DMS153 (cell line): Measurements from ENCODE around the gene MTUS2.
A peak's percentile ranks its signal among the peaks of the same experiment; 100 is the strongest.

ENCODE experiments used
- DNase-seq: peaks from one replicate; lab custom pipeline; 2025; lab: John Stamatoyannopoulos, UW

The MTUS2 gene

DNA sequence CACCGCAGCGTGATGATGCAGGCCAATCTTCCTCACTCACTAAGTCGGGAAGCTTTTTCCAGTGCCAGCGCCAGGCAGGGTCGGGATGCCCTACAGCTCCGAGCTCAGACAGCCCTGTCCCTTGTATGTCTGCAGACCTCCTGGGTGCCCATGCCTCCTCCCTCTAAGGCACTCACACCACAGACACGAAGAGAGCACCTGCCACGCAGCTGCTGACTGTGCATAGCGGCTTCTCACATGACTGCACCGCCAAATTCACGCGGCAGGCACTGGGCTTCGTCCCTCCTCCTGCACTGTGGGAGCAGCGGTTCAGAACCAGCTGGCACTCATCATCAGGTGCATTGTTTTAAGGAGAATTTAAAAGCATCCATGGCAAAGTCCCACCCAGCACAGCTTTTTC lies 687.2 kb downstream of the MTUS2 start:
- peak; percentile 40 for DNase-seq

DNA sequence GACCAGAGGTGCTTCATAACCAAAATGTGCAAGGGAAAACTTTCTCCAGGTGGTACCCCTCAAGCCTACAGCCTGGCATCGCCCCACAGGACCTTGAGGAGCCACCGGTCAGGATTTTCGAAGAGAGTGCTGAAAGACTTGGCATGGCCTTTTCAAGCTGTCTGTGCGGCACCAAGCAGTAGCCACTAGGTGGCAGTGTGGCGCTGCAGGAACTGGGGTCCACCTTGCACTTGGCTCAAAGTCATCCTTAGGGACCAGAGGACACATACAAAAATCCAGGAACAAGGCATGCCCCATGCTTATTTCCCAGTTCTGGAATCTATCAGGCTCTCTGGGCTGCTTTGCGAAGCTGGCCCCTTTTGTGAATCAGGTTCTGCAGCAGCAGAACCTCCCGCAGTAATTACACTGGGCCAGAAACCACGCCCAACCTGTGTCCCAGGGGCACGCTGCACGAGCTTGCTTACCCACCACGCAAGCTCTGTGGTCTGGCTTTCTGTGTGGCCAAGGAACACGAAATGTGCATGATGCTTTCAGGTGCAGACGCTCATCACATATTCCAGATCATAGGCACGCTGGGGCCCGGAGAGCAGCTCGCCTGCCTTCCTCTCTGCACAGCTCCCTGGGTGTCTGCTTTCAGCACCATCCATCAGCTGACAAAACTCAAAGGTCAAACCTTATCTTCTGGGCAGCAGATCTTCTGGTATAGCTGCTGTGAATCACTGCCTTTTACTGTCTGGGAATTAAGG lies 688.2 kb downstream of the MTUS2 start:
- peak; percentile 57 for DNase-seq

DNA sequence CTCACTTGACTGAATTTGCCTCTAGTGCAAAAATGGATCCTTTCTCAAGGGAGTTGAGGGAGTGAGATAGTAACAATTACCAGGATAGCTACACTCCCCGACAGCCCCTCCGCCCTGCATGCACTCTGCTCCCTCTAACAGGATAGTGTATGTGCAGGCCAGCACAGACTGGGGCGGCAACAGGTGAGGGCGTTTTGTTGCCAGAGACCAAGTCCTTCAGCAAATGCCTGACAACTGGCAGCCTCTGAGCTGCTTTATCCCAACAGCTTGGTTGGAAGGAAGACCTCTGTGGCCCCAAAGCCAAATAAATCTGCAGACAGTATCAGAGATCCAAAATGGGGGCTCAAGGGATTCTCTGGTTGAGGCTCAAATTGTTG lies 688.7 kb downstream of the MTUS2 start:
- no peak for DNase-seq

DNA sequence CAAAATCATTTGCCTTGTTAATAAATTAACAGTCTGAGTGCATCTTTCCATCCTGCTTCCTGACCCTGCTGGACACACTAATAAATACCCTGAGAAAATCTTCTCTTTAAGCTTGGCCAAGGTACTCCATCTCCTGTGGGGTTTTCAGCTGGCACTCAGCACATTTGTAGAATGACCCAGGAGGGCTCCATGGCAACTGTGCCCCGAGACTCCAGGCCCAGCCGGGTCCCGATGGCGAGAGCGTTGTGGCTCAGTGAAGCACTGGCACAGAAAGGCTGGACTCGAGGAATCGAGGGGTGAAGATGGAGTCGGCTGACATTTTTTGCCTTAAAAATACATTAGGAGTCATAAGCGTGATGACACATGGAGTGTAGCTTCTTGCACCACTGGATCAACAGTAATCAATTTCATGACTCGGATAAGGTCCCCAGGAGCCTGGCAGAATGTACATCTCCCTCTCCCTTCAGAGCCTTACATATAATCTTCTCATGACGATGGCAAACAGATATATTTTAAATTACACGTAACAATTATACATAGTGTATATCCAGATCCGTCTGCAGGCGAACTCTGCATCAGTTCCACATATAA lies 690.0 kb downstream of the MTUS2 start:
- no peak for DNase-seq

DNA sequence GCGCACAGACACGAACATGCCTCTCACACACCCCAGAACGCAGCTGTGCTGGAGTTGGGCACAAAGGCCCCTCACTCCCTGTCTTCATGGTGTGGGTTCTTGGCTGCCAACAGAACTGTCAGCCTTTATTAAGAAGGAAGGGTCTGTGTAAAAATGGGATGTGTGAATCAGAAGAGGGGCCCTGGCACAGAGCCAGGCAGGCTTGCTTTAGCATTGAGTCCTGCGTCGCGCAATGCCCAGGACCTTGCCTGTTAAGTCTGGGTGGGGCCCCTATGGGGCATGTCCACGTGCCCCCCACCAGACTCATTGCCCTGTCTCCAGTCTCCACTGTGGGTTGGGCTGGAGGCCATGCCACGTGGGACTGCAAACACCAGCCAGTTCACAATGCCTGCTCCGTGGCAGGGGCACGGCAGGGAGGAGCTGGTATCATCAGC lies 690.5 kb downstream of the MTUS2 start:
- DNase-seq = no peak

DNA sequence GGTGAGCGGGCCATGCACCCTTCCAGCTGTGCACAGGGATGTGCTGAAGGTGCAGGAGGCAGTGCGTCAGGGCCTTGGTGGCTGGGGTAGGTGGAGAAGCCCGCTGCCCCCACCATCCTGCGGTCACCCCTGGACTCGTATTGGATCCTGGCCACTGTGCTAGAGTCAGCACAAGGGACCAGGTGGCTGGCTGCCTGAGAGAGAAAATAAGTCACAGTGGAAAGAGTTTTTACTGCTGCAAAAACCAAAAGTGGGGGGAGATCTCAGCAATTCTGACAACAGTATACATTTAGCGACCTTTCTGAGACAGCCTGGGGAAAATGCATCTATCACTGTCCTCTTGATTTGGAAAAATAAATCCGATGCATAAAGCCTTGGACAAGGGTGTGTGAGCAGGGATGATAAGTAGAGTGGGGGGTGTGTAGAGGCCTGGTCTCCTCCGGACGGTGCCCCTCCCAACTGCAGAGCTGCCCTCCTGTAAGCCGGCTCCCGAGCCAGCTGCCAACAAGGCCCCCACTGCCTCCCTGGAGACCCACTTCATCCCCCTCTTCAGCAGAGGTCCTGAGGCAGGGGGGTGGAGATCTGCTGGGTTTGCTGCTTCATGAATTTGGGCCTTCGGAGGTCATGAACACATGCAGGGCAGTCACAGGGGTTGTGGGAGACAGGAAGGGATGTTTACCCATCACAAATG lies 691.1 kb downstream of the MTUS2 start:
- DNase-seq = no peak

DNA sequence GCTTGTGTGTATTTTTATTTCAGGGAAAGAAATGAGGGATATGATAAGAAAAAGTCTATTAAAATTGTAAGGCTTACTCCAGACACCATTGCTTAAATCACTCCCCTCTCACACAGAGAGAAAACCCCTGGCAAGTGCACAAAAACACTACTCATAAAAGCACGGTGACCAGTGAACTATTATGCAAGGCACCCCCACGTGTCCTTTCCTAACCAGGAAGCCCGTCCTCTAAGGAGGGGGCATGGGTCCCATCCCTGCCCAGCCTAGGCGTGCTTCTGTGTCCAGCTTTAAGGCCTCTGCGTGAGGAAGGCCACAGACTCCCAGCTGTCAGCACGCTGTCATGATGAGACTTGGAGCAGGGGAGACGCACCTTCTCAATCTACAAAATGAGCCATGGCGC lies 691.8 kb downstream of the MTUS2 start:
- no peak for DNase-seq

DNA sequence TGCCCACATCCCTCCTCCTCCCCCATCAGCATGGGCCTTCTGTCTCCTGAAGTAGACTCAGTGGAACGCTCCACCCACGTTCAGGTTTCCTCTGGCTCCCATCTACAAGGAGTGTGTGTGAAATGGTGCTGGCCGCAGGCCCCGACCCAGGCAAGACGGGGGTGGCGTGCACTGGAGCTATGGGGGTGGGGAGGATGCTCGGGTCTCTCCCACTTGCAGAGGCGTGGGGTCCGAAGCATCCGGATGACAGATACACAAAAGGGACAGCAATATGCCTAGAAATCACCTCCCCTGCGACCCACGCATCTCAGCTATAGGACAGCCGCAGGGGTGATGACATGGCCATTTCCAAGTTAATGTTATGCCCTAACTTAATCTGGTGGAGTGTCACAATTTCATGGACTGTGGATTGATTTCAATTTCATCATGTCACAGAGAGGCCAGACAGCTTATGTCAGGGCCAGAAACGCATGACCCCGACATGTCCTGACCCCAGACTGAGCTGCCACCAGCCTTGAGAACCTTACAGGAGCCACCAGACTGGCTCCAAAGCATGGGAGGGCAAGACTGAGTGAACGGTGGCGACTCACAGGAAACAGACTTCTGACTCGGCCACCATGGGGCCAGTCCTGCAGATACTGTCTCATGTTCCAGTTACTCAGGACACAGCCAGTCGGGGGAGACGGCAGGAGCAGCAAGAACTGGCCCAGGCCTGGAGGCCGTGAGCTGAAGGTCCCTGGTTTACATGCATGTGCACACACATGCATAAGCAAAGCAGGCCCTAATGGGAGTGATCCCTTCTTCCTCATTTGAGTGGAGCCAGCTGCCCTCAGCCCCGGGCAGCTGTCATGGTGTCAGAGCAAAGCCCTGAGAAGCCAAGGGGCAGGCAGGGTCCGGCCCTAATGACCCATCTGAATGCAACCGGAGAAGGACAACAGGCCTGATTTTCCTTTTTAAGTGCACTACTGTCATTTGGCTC lies 693.2 kb downstream of the MTUS2 start:
- DNase-seq = no peak

DNA sequence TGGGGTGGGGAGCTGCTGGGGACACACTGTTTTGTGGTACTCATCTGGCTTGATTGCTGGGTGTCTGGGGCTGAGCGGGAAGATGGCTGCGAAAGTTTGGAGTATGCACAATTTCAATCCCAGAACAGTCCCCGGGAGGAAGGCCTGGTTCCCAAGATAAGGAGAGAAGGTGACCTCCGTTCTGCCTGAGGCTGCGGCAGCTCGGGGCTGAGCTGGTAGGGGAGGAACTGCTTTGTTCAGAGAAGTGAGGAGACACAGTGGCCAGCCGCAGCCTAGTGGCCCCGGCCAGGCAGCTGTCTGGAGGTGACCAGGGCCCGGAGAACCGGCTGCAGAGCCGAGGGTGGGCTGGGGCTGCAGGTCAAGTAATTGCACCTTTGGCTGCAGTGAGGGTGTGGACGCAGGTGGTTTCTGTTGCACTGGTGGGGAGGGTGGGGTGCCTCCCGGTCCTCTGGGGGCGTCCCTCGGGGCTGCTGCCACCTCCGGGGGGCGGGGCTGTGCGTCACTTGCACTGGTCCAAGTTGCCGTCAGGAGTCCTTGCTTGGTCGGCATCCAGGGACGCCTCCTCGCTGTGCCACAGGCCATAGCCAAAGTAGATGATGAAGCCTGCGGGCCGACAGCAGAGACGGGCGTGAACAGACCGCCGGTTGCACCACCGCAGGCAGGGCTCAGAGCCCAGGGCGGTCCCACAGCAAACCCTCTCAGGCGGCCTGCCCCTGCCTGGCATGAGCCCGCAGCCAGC lies 694.0 kb downstream of the MTUS2 start:
- no peak for DNase-seq

DNA sequence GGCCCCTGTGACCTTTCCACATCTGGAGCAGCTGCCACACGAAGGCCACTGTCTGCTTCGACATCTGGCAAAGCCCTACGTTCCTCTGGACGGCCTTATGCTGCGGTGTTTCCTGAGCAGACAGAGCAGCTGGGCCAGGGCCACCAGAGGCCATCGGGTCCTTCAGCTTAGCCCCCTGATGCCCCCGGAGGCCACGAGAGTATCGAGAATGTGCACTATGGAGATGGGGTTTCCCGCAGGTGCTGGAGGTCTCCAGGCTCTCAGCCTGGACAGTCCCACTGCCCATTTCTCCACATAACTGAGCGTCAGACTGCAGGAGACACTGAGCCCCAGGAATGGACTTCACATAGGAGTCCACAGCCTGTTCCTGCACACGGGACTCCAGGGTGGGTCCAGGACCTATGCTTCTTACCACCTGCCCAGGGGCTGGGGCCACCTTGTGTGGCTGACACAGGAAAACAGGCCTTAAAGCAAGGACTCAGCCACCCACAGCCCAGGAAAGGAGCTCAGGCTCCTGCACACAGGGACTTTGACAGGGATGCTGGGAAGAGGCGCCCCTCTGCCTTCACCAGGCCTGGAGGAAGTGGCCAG lies 694.7 kb downstream of the MTUS2 start:
- DNase-seq = no peak

DNA sequence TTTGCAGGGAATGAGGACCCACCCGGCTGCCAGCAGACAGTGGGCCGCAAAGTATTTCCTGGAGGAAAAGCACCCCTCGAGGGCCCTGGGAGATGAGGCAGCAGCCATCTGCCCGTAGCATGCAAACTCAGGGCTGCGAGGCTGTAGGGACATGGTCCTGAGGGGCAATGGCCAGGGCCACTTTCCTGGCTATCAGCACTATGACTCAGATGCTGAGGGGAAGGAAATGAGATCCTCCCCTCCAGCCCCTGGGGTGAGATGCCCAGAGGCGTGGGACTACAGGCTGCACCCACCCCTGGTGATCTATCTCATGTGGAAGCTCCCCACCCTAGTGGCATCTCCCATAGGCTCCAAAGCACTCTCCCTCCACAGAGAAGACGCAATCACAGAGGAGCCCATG lies 695.2 kb downstream of the MTUS2 start:
- no peak for DNase-seq

DNA sequence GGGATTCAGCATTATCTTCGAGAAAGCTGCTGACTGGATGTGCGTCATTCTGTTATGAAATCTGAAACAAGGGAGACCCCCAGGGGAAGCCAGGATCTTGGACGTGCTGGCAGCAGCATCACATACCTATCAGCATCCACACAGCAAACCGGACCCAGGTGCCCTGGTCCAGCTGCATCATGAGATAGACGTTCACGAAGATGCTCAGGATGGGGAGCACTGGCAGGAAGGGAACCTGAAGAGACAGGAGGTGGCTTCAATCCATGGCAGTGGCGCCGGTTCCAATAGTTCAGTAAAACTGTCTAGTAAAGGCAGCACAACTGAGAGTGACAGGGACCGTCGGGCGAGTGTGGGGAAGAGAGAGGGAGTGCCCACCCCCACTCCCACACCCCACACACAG lies 695.9 kb downstream of the MTUS2 start:
- DNase-seq = no peak

DNA sequence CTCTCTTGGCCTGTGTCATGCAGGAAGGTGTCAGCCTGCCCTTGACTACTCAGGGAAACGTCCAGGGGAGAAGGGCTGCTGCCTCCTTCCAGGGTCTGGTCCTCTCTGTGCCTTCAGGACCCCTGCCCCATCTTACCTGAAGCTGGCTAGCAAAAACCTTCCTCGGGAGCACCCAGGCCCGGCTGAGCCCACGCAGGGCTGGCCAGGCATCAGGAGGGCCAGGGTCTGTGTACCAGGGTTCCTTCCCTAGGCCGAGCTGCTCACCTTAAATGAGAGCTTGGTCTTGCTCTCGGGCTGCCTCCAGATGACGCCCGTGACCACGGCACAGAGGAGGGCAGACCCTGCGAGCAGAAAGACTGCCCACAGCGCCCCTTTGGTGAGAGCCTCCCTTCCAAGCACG lies 696.7 kb downstream of the MTUS2 start:
- DNase-seq = no peak

DNA sequence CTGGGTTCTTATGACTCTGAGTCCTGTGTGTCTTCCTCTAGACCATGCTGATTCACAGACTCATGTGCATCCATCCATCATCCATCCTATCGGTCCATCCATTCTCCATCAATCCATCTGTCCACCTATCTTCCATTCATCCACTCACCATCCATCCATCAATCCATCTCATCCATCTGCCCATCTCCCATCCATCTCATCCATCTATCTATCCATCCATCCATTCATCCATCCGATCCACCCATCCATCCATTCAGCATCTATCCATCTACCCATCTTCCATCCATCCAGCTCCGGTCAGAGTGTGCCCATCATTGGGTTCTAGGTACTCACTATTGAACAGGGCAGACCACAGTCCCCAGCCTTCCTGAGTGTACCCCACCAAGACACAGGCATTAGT lies 699.8 kb downstream of the MTUS2 start:
- no peak for DNase-seq

DNA sequence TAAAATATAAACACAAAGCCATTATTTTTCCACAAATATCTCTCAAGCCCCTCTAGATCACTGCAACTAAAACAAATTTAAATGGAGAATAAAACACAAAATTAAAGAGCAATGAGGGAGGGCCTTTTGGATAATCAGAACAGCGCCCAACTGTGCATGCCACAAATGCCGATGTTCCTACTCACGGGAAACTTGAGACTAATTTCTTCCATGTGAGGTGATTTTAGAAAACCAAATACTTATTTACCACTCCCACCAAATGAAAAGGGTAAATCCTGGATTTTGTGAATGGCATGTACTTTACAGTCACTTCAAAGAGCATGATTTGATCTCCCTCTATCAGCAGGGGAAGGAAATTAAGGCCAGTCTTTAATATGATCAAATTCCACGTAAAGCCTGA lies 700.5 kb downstream of the MTUS2 start:
- no peak for DNase-seq

DNA sequence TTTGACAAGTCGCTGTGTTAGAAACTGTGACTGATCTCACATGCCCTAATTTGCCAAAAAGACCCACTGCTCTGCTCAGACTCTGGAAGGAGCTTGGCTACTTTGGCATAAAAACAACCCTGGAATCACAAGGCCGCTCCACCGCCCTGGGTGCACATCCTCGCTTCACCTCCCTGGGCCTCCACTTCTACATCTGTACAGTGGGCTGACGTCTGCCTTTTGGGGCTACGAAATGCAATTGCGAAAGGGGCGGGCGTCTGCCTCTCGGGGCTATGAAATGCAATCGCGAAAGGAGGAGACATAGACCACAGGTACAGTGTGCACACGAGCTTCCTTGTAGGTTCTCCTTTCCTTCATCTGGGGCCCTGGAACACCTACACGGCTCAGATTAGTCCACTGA lies 701.2 kb downstream of the MTUS2 start:
- DNase-seq = no peak

DNA sequence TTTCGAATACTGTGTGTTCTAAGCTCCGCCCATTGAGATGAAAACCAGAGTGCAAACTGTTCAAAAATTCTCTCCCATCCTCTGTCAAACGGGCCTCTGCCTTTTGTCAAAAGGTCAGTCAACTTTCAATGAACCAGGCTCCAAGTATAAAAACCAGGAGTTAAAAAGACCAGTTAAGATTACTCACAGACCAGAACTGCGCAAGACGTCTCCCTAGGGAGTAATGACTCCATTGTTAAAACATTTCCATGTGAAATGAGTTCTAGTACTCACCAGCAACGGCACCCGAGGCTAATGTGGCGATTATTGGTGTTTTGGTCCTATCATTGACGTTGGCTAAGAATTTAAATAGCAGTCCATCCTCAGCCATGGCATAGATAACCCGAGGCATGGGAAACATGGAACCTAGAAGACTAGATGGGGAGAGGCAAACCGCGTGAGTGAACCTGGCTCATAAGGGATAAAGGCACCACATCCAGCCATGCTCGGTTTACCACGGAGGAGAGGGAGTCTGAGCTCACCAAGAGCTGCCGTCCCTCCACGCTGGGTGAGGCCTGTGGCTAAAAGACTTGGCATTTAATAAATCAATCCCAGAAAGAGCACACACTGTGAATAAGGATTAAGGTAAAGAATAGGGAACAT lies 702.0 kb downstream of the MTUS2 start:
- DNase-seq = no peak

DNA sequence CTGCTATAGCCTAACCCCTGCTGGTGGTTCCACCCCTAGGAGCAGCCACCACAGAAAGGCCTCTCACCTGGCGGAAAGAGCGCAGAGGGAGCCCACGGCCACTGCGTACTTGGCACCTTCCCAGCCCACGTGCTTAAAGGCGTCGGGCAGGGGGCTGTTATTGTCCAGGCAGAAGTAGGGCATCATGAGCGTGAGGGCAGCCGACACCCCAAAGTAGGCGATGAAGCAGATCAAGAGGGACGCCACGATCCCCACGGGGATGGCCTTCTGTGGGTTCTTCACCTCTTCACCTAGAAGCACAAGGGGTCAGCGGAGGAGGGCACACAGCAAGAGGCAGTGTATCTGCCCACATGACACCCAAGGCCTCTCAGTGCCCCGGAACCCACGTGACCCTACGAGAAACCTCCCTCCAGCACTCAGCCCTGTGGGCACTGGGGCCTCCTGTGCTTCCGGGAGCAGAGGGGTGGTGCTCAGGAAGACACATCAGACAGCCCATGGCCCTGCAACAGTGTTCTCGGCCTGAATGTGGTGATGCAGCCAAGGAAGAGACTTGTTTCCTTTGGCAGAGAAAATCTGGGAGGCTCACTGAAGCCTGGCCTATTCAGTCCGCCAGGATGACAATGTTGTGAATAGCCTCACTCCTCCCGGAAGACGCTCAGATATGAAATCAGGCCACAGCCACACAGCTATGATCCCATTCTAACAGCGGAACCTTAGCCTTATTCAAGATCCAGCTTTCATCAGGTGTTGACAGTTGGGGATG lies 703.2 kb downstream of the MTUS2 start:
- DNase-seq = no peak

DNA sequence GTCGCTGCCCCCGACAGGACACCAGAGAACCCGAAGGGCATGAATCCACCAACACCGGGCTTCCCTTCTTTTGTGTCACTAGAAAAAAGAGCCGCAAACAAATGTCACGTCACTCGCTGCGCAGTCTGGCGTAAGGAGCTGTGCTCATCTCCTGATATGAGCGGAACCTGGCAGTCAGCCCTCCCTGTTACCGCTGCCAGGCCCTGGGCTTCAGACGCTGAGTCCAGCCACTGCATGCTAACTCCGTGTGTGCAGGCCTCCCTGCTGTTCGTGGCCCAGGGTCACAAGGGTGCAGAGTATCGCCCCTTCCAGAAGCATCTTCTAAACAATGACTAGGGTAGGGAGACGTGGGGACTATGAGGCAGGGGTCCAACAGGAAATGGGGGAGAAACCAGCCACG lies 704.0 kb downstream of the MTUS2 start:
- DNase-seq = no peak

DNA sequence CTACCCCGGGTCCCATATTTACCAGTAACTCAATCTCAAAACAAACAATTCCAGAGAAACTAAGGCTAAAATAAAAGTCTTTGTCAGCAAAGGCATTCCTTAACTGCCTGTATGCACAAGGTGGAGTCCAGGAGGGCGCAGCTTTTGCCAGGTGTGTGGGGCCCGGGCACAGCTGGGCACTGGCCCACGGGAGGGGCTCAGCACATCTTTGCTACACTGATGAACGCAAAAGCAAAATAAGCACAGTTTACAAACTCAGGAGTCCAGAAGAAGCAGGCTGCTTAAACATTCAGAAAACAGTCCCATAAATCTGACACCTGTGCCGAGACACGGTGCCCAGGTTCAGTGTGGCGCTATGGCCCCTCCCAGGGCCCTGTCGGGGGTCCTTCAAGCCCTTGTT lies 704.5 kb downstream of the MTUS2 start:
- no peak for DNase-seq
